HG02678 (cell line): ENCODE data around the gene FAAP100.

ENCODE experiments used
- ATAC-seq: cut with Tn5 transposase; IDR thresholded peaks from one replicate; pipeline ENCODE4 v1.9.1; 2021; ENCODE audit warnings: mild to moderate bottlenecking, moderate library complexity; ENCODE audit not compliant: unreplicated experiment

The FAAP100 gene

GRCh38 chr17:81553616-81554181 is 1.5 kb upstream of the FAAP100 start:
- ATAC-seq: no peak

- peak; percentile 44 for ATAC-seq
Measured at GRCh38 chr17:81553018-81553615, 964 bp upstream of the FAAP100 start.

- no peak for ATAC-seq
Measured at GRCh38 chr17:81551458-81552243, 502 bp downstream of the FAAP100 start.

- no peak for ATAC-seq
Measured at GRCh38 chr17:81550830-81551457, 1.2 kb downstream of the FAAP100 start.

GRCh38 chr17:81550285-81550684 is 1.9 kb downstream of the FAAP100 start:
- ATAC-seq: no peak

GRCh38 chr17:81549826-81550225 is 2.3 kb downstream of the FAAP100 start:
- no peak for ATAC-seq

GRCh38 chr17:81549031-81549557 is 3.1 kb downstream of the FAAP100 start:
- ATAC-seq: no peak

- ATAC-seq: no peak
Measured at GRCh38 chr17:81547614-81547982, 4.6 kb downstream of the FAAP100 start.

GRCh38 chr17:81546906-81547613 is 5.1 kb downstream of the FAAP100 start:
- no peak for ATAC-seq

- ATAC-seq: no peak
Measured at GRCh38 chr17:81545160-81545949, 6.8 kb downstream of the FAAP100 start.

- ATAC-seq: no peak
Measured at GRCh38 chr17:81544281-81544974, 7.7 kb downstream of the FAAP100 start.

GRCh38 chr17:81543756-81544155 is 8.4 kb downstream of the FAAP100 start:
- ATAC-seq: no peak

GRCh38 chr17:81543339-81543675 is 8.8 kb downstream of the FAAP100 start:
- ATAC-seq: no peak

- ATAC-seq: no peak
Measured at GRCh38 chr17:81542431-81543338, 9.5 kb downstream of the FAAP100 start.

GRCh38 chr17:81541123-81541522 is 11.0 kb downstream of the FAAP100 start:
- ATAC-seq: no peak

GRCh38 chr17:81540676-81541027 is 11.5 kb downstream of the FAAP100 start:
- no peak for ATAC-seq

GRCh38 chr17:81539961-81540675 is 12.0 kb downstream of the FAAP100 start:
- no peak for ATAC-seq

GRCh38 chr17:81539571-81539900 is 12.6 kb downstream of the FAAP100 start:
- no peak for ATAC-seq
